Central memory CD8-positive, alpha-beta T cell (primary cell): Measurements from ENCODE around the gene MGST1.

ENCODE experiments used
- ATAC-seq: fragments of 150-1000 bp; cut with Tn5 transposase; replicated peaks from 2 replicates; pipeline ENCODE4 v1.10.0; 2022; ENCODE audit warnings: mild to moderate bottlenecking, moderate FRiP score, moderate number of reproducible peaks; ENCODE audit not compliant: poor library complexity, severe bottlenecking; ENCODE audit errors: extremely low read depth
- DNase-seq, 2 donors: peaks; one replicate each; pipeline ENCODE4 v3.0.0; 2021; ENCODE audit warnings: low spot score in 2 of 2
- H3K27ac Mint-ChIP-seq: one replicate; pipeline ENCODE4 v1.8.0; 2022; ENCODE audit warnings: low read depth, mild to moderate bottlenecking, moderate library complexity, mixed read lengths
- H3K27me3 Mint-ChIP-seq: one replicate; pipeline ENCODE4 v1.8.0; 2022; ENCODE audit warnings: mixed read lengths
- H3K36me3 Mint-ChIP-seq: one replicate; pipeline ENCODE4 v1.8.0; 2022; ENCODE audit warnings: mild to moderate bottlenecking, moderate library complexity, mixed read lengths; ENCODE audit not compliant: insufficient read depth
- H3K4me1 Mint-ChIP-seq: one replicate; pipeline ENCODE4 v1.8.0; 2022; ENCODE audit warnings: mixed read lengths
- H3K4me3 Mint-ChIP-seq: one replicate; pipeline ENCODE4 v1.8.0; 2022; ENCODE audit warnings: mild to moderate bottlenecking, moderate library complexity, mixed read lengths
- H3K9me3 Mint-ChIP-seq: one replicate; pipeline ENCODE4 v1.8.0; 2022; ENCODE audit warnings: mixed read lengths

The MGST1 gene

GRCh38 chr12:16407346-16407745, 59.9 kb downstream of the MGST1 start:
- Mint-ChIP-seq H3K36me3 (no peaks in the 10 kb centered on the region), H3K27me3 (no peaks in the 10 kb centered on the region), H3K9me3 (peaks cover 35% of the 10 kb centered on the region), H3K27ac (no peak overlapping the region), H3K4me3 (no peak overlapping the region), H3K4me1 (no peaks in the 10 kb centered on the region)
- DNase-seq (no peak), ATAC-seq (no peak)
